CD8-positive, alpha-beta memory T cell (primary cell): ENCODE measurements around the gene SHC2. TPM values are rescaled to one million over a fixed set of nuclear protein-coding genes. Genes with fewer than 3 reads are reported as not detected.

Source experiments
- CTCF ChIA-PET: fragments of 350-600 bp; sonication (Branson Sonifier 250); formaldehyde crosslinking; loops from one replicate; lab custom pipeline; 2021; ENCODE audit warnings: antibody characterized with exemption; lab: Charles Lee
- POLR2A ChIA-PET: fragments of 350-600 bp; sonication (Branson Sonifier 250); formaldehyde crosslinking; loops from one replicate; lab custom pipeline; 2021; ENCODE audit warnings: antibody characterized with exemption; lab: Charles Lee
- DNase-seq, 5 donors: peaks; one replicate each; pipeline versions ENCODE4 v3.0.0 to v3.0.0-alpha.2; 2020 to 2022; ENCODE audit warnings: mixed read lengths in 1 of 5
- H3K27ac ChIP-seq: one replicate; pipeline ENCODE4 v1.7.0; 2013; ENCODE audit warnings: low read depth, mild to moderate bottlenecking, low read length, moderate library complexity
- H3K27me3 ChIP-seq: 2 replicates; pipeline ENCODE4 v1.7.0; 2013; ENCODE audit warnings: low read length, mild to moderate bottlenecking; ENCODE audit not compliant: insufficient read depth, poor library complexity, severe bottlenecking
- H3K36me3 ChIP-seq: 2 replicates; pipeline ENCODE4 v1.7.0; 2013; ENCODE audit warnings: mild to moderate bottlenecking, low read length, moderate library complexity; ENCODE audit not compliant: insufficient read depth
- H3K4me1 ChIP-seq: 2 replicates; pipeline ENCODE4 v1.7.0; 2013; ENCODE audit warnings: mild to moderate bottlenecking, low read length, moderate library complexity; ENCODE audit not compliant: insufficient read depth
- H3K4me3 ChIP-seq: 2 replicates; pipeline ENCODE4 v1.7.0; 2013; ENCODE audit warnings: mild to moderate bottlenecking, low read length
- H3K9me3 ChIP-seq: 2 replicates; pipeline ENCODE4 v1.7.0; 2013; ENCODE audit warnings: mild to moderate bottlenecking, low read length
- H3K27ac Mint-ChIP-seq, 8 donors: one replicate each; pipeline ENCODE4 v1.8.0; 2020 to 2021; ENCODE audit warnings: mixed read lengths in 8 of 8, mild to moderate bottlenecking in 6 of 8, inconsistent platforms in 3 of 8, moderate library complexity in 3 of 8
- H3K27me3 Mint-ChIP-seq, 2 donors: one replicate each; pipeline ENCODE4 v1.8.0; 2020 to 2021; ENCODE audit warnings: mixed read lengths in 2 of 2, mild to moderate bottlenecking in 1 of 2, moderate library complexity in 1 of 2
- H3K36me3 Mint-ChIP-seq, 3 donors: one replicate each; pipeline ENCODE4 v1.8.0; 2020 to 2021; ENCODE audit warnings: mixed read lengths in 3 of 3, inconsistent platforms in 1 of 3, mild to moderate bottlenecking in 1 of 3
- H3K4me1 Mint-ChIP-seq, 3 donors: one replicate each; pipeline ENCODE4 v1.8.0; 2020 to 2021; ENCODE audit warnings: mixed read lengths in 3 of 3, inconsistent platforms in 1 of 3, mild to moderate bottlenecking in 1 of 3
- H3K4me3 Mint-ChIP-seq, 7 donors: one replicate each; pipeline ENCODE4 v1.8.0; 2020 to 2021; ENCODE audit warnings: mixed read lengths in 7 of 7, mild to moderate bottlenecking in 6 of 7, moderate library complexity in 4 of 7, inconsistent platforms in 2 of 7
- H3K9me3 Mint-ChIP-seq, 5 donors: one replicate each; pipeline ENCODE4 v1.8.0; 2020 to 2022; ENCODE audit warnings: mixed read lengths in 5 of 5, mild to moderate bottlenecking in 3 of 5, moderate library complexity in 2 of 5, inconsistent platforms in 1 of 5
- polyA plus RNA-seq: library from polyadenylated mRNA; unstranded; fragments of 300-500 nt; fragmentation: Illumina TruSeq; gene quantifications from one replicate; pipeline ENCODE4 v1.2.3, GENCODE V29; 2021
- total RNA-seq, 2 experiments: library from RNA; stranded (reverse); gene quantifications; one replicate each; pipeline ENCODE4 v1.2.3, GENCODE V29; 2021

Gene SHC2
- total and polyA plus RNA-seq, 3 experiments from 2014 or later = 0.11 to 0.13 TPM; not detected in 1

DNA sequence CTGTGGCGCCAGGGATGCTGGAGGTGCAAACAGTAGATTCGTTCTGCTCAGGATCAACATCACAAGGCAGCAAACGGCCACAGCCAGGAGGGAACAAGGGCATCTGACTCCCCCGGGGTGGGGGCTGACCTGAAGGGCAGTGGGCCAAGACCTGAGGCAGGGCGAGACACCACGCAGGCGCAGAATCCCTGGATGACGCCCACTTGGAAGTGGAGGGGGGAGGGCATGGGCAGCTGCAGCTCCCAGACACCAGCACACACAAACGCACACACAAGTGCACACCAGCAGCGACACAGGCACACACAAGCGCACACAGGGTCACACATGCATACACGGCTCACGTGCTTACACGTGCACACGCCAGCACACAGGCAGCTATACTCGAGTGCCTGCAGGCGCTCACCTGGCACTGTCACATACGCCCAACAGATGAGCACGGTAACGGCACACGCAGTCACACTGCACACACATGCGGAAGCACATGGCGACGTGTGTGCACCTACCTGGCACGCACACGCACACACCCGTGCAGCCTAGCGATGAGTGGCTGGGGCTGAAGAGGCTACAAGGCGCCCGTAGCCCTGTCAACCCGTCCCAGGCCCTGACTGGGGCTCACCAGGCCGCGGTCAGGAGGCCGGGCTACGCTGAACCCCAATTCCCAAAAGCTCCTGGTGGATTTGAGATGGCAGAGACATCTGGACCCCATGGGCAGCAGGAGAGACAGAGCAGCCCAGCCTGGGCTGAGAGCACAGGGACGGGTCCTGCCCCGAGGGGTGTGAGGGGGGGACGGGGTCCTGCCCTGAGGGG is 57.4 kb downstream of the SHC2 start:
- no peaks in the 10 kb centered on the region for H3K9me3 ChIP-seq
- H3K4me3 ChIP-seq = no peak overlapping the region
- no peaks in the 10 kb centered on the region for H3K4me1 Mint-ChIP-seq
- H3K27ac ChIP-seq = no peak overlapping the region
- peaks cover 13 to 20% of the 10 kb centered on the region in 2 donors for H3K27me3 Mint-ChIP-seq
- POLR2A ChIA-PET = no interaction called here
- no peaks in the 10 kb centered on the region for H3K36me3 ChIP-seq
- no peaks in the 10 kb centered on the region for H3K36me3 Mint-ChIP-seq
- H3K27ac Mint-ChIP-seq = no peak overlapping the region
- DNase-seq = peak in 1 of 5 donors; percentile 40
- CTCF ChIA-PET = no interaction called here
- H3K27me3 ChIP-seq = no peaks in the 10 kb centered on the region
- H3K4me1 ChIP-seq = no peaks in the 10 kb centered on the region
- H3K4me3 Mint-ChIP-seq = peak overlapping the region in 1 of 7 donors; percentile 54
- H3K9me3 Mint-ChIP-seq = no peaks in the 10 kb centered on the region

DNA sequence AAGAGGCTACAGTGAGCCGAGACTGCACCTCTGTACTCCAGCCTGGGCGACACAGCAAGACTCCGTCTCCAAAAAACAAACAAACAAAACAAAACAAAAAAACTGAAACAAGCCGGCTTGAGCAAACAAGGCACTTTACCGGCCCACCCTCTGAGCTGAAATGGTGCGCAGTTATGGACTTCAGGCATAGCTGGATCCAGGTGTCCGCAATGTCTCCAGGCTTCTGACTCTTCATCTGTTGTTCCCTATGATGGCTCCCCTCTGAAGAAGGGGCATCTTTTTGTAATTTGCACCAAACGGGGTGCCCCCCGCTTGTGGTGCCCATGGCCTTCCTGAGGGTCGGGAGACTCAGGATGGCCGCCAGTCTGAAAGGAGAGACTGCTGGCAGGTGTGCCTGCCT is 58.0 kb downstream of the SHC2 start:
- Histone ChIP-seq H3K9me3 (no peaks in the 10 kb centered on the region), H3K27me3 (no peaks in the 10 kb centered on the region), H3K36me3 (no peaks in the 10 kb centered on the region), H3K27ac (no peak overlapping the region), H3K4me3 (no peak overlapping the region), H3K4me1 (no peaks in the 10 kb centered on the region)
- Mint-ChIP-seq H3K4me3 (no peak overlapping the region), H3K27me3 (peaks cover 13 to 20% of the 10 kb centered on the region in 2 donors), H3K4me1 (no peaks in the 10 kb centered on the region), H3K36me3 (no peaks in the 10 kb centered on the region), H3K9me3 (no peaks in the 10 kb centered on the region), H3K27ac (no peak overlapping the region)
- ChIA-PET POLR2A (no interaction called here), CTCF (no interaction called here)
- DNase-seq = no peak

DNA sequence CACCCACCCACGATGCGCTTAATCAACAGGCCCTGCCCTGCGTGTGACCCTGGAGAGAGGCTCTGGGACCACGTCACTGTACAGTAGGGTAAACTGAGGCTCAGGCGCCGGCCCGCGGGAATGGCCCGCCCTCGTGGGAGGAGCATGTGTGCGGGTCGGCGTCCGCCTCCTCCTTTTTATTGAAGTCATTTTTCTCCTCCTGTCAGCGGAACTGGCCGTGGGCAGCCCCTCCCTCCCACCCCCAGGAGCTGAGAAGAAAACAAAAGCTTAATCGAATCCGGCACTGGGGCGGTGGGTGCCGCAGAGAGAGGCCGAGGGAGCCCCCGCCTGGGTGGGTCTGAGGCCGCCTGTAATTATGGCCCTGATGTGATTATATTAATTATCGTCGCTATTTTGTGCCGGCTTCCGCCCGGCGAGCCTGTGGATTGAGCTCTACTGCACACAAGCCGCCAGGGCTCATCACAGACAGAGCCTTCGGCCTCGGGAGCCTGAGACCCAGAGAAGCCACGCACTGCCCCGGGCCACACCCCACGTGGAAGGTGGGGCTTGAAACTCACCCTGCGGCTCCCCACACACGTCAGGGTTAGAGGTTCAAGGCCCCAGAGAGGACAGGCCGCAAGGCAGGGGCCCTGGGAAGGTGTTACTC is 58.8 kb downstream of the SHC2 start:
- no peak overlapping the region for H3K4me3 ChIP-seq
- Mint-ChIP-seq H3K36me3 (no peaks in the 10 kb centered on the region), H3K9me3 (no peaks in the 10 kb centered on the region), H3K4me1 (no peaks in the 10 kb centered on the region), H3K4me3 (no peak overlapping the region), H3K27ac (no peak overlapping the region), H3K27me3 (peaks cover 13 to 20% of the 10 kb centered on the region in 2 donors)
- no peaks in the 10 kb centered on the region for H3K36me3 ChIP-seq
- no peaks in the 10 kb centered on the region for H3K27me3 ChIP-seq
- no peak overlapping the region for H3K27ac ChIP-seq
- CTCF ChIA-PET = no interaction called here
- peak in 1 of 5 donors; percentile 45 for DNase-seq
- POLR2A ChIA-PET = no interaction called here
- H3K4me1 ChIP-seq = no peaks in the 10 kb centered on the region
- no peaks in the 10 kb centered on the region for H3K9me3 ChIP-seq

DNA sequence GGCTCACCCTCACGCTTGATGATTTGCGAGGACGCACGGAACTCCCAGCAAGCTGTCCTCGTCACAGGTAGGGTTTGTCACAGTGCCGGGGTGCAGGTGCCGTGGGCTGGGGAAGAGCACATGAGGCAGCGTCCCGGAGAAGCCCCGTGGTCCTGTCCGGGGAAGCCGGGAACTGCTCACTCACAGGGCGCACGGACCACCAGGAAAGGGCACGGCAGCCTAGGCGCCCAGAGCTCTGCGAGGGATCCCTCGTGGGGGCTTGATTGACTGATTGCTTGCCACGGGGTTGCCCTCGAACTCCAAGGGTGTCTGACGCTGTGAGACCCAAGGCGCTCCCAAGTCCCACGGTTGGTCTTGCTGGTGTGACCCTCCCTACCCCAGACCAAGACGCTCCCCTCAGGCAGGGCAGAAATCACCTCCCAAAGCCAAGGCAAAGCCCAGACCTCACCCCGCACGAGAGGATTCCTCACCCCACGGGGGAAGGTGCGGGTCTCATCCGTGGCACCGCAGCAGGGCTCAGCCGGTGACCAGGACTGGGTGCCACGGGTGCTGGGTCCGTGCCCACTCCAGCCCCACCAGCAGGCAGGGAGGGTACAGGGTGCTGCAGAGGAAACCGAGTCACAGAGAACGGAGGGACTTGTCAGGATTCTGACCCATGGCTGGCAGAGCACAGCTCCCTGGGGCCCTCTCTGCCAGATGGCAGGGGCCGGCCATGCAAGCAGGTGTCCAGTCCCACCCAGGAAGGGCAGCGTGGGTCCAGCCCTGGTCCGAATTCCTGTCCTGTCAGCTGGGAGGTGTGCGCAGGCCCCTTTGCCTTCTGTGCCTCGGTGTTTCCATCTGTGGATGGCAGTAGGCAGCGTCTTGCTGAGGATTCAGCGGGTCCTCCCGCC is 59.6 kb downstream of the SHC2 start:
- Mint-ChIP-seq H3K27me3 (peaks cover 13 to 20% of the 10 kb centered on the region in 2 donors), H3K27ac (no peak overlapping the region), H3K36me3 (no peaks in the 10 kb centered on the region), H3K4me3 (no peak overlapping the region), H3K9me3 (no peaks in the 10 kb centered on the region), H3K4me1 (no peaks in the 10 kb centered on the region)
- Histone ChIP-seq H3K27me3 (no peaks in the 10 kb centered on the region), H3K36me3 (no peaks in the 10 kb centered on the region), H3K4me1 (no peaks in the 10 kb centered on the region), H3K9me3 (no peaks in the 10 kb centered on the region), H3K4me3 (no peak overlapping the region), H3K27ac (no peak overlapping the region)
- peak in 1 of 5 donors; percentile 40 for DNase-seq
- CTCF ChIA-PET = no interaction called here
- POLR2A ChIA-PET = no interaction called here

- Mint-ChIP-seq H3K4me3 (no peak overlapping the region), H3K36me3 (no peaks in the 10 kb centered on the region), H3K9me3 (no peaks in the 10 kb centered on the region), H3K27me3 (peaks cover 11% of the 10 kb centered on the region in 2 donors), H3K4me1 (peaks cover 0 to 2% (median 0%) of the 10 kb centered on the region in 3 donors), H3K27ac (no peak overlapping the region)
- Histone ChIP-seq H3K9me3 (no peaks in the 10 kb centered on the region), H3K27ac (no peak overlapping the region), H3K36me3 (no peaks in the 10 kb centered on the region), H3K4me3 (no peak overlapping the region), H3K27me3 (no peaks in the 10 kb centered on the region), H3K4me1 (no peaks in the 10 kb centered on the region)
- DNase-seq = peak in 1 of 5 donors; percentile 27
- POLR2A ChIA-PET = no interaction called here
- CTCF ChIA-PET = no interaction called here
Measured at GRCh38 chr19:399370-399769, 61.5 kb downstream of the SHC2 start.

- ChIA-PET POLR2A (no interaction called here), CTCF (no interaction called here)
- no peaks in the 10 kb centered on the region for H3K4me1 ChIP-seq
- Mint-ChIP-seq H3K9me3 (no peaks in the 10 kb centered on the region), H3K27ac (peak overlapping the region in 1 of 8 donors; percentile 60), H3K36me3 (no peaks in the 10 kb centered on the region), H3K4me3 (no peak overlapping the region), H3K27me3 (peaks cover 11% of the 10 kb centered on the region in 2 donors), H3K4me1 (peaks cover 0 to 2% (median 0%) of the 10 kb centered on the region in 3 donors)
- no peaks in the 10 kb centered on the region for H3K27me3 ChIP-seq
- no peaks in the 10 kb centered on the region for H3K9me3 ChIP-seq
- H3K27ac ChIP-seq = no peak overlapping the region
- H3K36me3 ChIP-seq = no peaks in the 10 kb centered on the region
- H3K4me3 ChIP-seq = no peak overlapping the region
- DNase-seq = peak in 1 of 5 donors; percentile 16
Measured at GRCh38 chr19:398719-399118, 62.1 kb downstream of the SHC2 start.

GRCh38 chr19:397941-398706 is 62.7 kb downstream of the SHC2 start:
- CTCF ChIA-PET = no interaction called here
- POLR2A ChIA-PET = no interaction called here

More at GRCh38 chr19:397941-398706, 62.7 kb downstream of the SHC2 start:
- Mint-ChIP-seq H3K27me3 (peaks cover 5 to 10% of the 10 kb centered on the region in 2 donors), H3K36me3 (no peaks in the 10 kb centered on the region), H3K4me3 (no peak overlapping the region), H3K9me3 (peaks cover 0 to 2% (median 0%) of the 10 kb centered on the region in 5 donors), H3K27ac (no peak overlapping the region), H3K4me1 (peaks cover 0 to 2% (median 0%) of the 10 kb centered on the region in 3 donors)
- H3K36me3 ChIP-seq = no peaks in the 10 kb centered on the region
- no peaks in the 10 kb centered on the region for H3K4me1 ChIP-seq
- no peak overlapping the region for H3K4me3 ChIP-seq
- peak in 1 of 5 donors; percentile 18 for DNase-seq
- no peaks in the 10 kb centered on the region for H3K9me3 ChIP-seq
- no peak overlapping the region for H3K27ac ChIP-seq
- H3K27me3 ChIP-seq = no peaks in the 10 kb centered on the region
